K562 (cell line): ENCODE data around the gene ROBO1.

Experiments
- BRD9 ChIP-seq: fragments of 450-650 bp; IDR thresholded peaks from 2 replicates; pipeline ENCODE4 v1.6.1; 2018; ENCODE audit warnings: low read depth; ENCODE audit not compliant: partially characterized antibody
- KLF13 ChIP-seq: fragments of 450-650 bp; IDR thresholded peaks from 2 replicates; pipeline ENCODE4 v1.6.1; 2016; ENCODE audit warnings: missing genetic modification characterization, low read depth, mild to moderate bottlenecking, missing compliant biosample characterization, moderate library complexity, borderline replicate concordance
- MED1 ChIP-seq: sonication (generic); formaldehyde crosslinking; IDR thresholded peaks from 2 replicates; pipeline ENCODE4 v1.8.1; 2023; ENCODE audit warnings: missing genetic modification reagents, borderline replicate concordance
- NR2C1 ChIP-seq, 2 experiments: fragments of 450-650 bp; IDR thresholded peaks; 2 replicates each; pipeline ENCODE4 v1.6.1; 2017; ENCODE audit warnings: mild to moderate bottlenecking in 2 of 2, antibody characterized with exemption in 1 of 2, inconsistent platforms in 1 of 2, missing compliant biosample characterization in 1 of 2, missing genetic modification characterization in 1 of 2
- POLR2A ChIP-seq: fragments of 450-650 bp; conservative IDR thresholded peaks from 2 replicates; pipeline ENCODE4 v1.6.1; 2016
- REST ChIP-seq, 2 experiments: fragments of 450-650 bp; formaldehyde crosslinking in 1 of 2; IDR thresholded peaks; 2 replicates each; pipeline versions ENCODE4 v1.4.0 to v1.6.1; 2014 to 2020; ENCODE audit warnings: mild to moderate bottlenecking in 2 of 2, borderline replicate concordance in 1 of 2, low read depth in 1 of 2
- TFAM ChIP-seq: fragments of 250-450 bp; sonication (Bioruptor Pico); conservative IDR thresholded peaks from 2 replicates; pipeline ENCODE4 v1.5.0; 2021; ENCODE audit warnings: mild to moderate bottlenecking, moderate library complexity
- TOE1 ChIP-seq, 2 experiments: fragments of 450-650 bp in 1 of 2; sonication (generic) in 1 of 2; formaldehyde crosslinking in 1 of 2; IDR thresholded peaks; 2 replicates each; pipeline versions ENCODE4 v1.7.1 to v1.8.0; 2016 to 2022; ENCODE audit warnings: borderline replicate concordance in 2 of 2, mild to moderate bottlenecking in 2 of 2, antibody characterized with exemption in 1 of 2, inconsistent platforms in 1 of 2, low read depth in 1 of 2, missing genetic modification reagents in 1 of 2, moderate library complexity in 1 of 2
- TRIM24 ChIP-seq, 2 experiments: fragments of 450-650 bp; IDR thresholded peaks; 2 replicates each; pipeline ENCODE4 v1.6.1; 2016

- no peak for TF ChIP-seq KLF13 (tag)
- no peak for TF ChIP-seq TRIM24 (IDR thresholded peaks at IDR 0.05)
- TF ChIP-seq TOE1 (IDR thresholded peaks at IDR 0.05; ENCODE audit: borderline replicate concordance): no peak
- no peak for TF ChIP-seq TOE1 (CRISPR knock-in tag; IDR thresholded peaks at IDR 0.05; ENCODE audit: borderline replicate concordance, low read depth)
- TF ChIP-seq TFAM (CRISPR knock-in tag): no peak
- TF ChIP-seq POLR2A: no peak
- no peak for TF ChIP-seq REST (IDR thresholded peaks at IDR 0.05; ENCODE audit: borderline replicate concordance)
- no peak for TF ChIP-seq REST (CRISPR knock-in tag; IDR thresholded peaks at IDR 0.05; ENCODE audit: low read depth)
- TF ChIP-seq MED1 (CRISPR knock-in tag): no peak
- no peak for TF ChIP-seq NR2C1 (IDR thresholded peaks at IDR 0.05)
- TF ChIP-seq NR2C1 (tag; IDR thresholded peaks at IDR 0.05): no peak
- TF ChIP-seq BRD9: no peak
Measured at GRCh38 chr3:78889348-78889747, 878.5 kb downstream of the ROBO1 start.
